WTC11 (cell line): Measurements from ENCODE around the gene RBMS1. TPM values are rescaled to one million over a fixed set of nuclear protein-coding genes. Genes with fewer than 3 reads are reported as not detected.

Source experiments
- ATAC-seq: fragments of 200-7000 bp; cut with Tn5 transposase; 2 replicates; pipeline ENCODE4 v1.10.0; 2021; ENCODE audit warnings: mild to moderate bottlenecking, moderate library complexity
- CTCF ChIA-PET: fragments of 300-600 bp; sonication (Branson Sonifier 250); formaldehyde crosslinking; loops from one replicate; lab custom pipeline; 2021; ENCODE audit warnings: antibody characterized with exemption; lab: Charles Lee
- POLR2A ChIA-PET: fragments of 350-600 bp; sonication (Branson Sonifier 250); formaldehyde crosslinking; loops from one replicate; lab custom pipeline; 2021; ENCODE audit warnings: antibody characterized with exemption; lab: Charles Lee
- DNase-seq: peaks from one replicate; pipeline ENCODE4 v3.0.0; 2021; ENCODE audit warnings: low spot score
- H3K27ac Mint-ChIP-seq: 2 replicates; pipeline ENCODE4 v1.8.0; 2021; ENCODE audit warnings: mixed read lengths
- H3K27me3 Mint-ChIP-seq: 2 replicates; pipeline ENCODE4 v1.8.0; 2021; ENCODE audit warnings: low read depth, mild to moderate bottlenecking, moderate library complexity, mixed read lengths
- H3K36me3 Mint-ChIP-seq: 2 replicates; pipeline ENCODE4 v1.8.0; 2021; ENCODE audit warnings: mixed read lengths
- H3K4me1 Mint-ChIP-seq: 2 replicates; pipeline ENCODE4 v1.8.0; 2022; ENCODE audit warnings: mixed read lengths
- H3K4me3 Mint-ChIP-seq: 2 replicates; pipeline ENCODE4 v1.8.0; 2021; ENCODE audit warnings: mild to moderate bottlenecking, moderate library complexity, mixed read lengths
- H3K9me3 Mint-ChIP-seq: 2 replicates; pipeline ENCODE4 v1.8.0; 2021; ENCODE audit warnings: mixed read lengths
- ESRRA ChIP-seq: sonication (generic); formaldehyde crosslinking; IDR thresholded peaks from 2 replicates; pipeline ENCODE4 v1.8.1; 2022; ENCODE audit warnings: mild to moderate bottlenecking, missing genetic modification reagents, borderline replicate concordance
- IRF2 ChIP-seq: sonication (generic); formaldehyde crosslinking; IDR thresholded peaks from 2 replicates; pipeline ENCODE4 v1.8.0; 2022; ENCODE audit warnings: low read depth, missing genetic modification reagents, borderline replicate concordance
- MXD4 ChIP-seq: fragments of 250-450 bp; sonication (Bioruptor Pico); IDR thresholded peaks from 2 replicates; pipeline ENCODE4 v1.8.0; 2021; ENCODE audit warnings: mild to moderate bottlenecking, moderate library complexity, borderline replicate concordance
- NR2C2 ChIP-seq: sonication (generic); formaldehyde crosslinking; IDR thresholded peaks from 2 replicates; pipeline ENCODE4 v1.8.0; 2022; ENCODE audit warnings: mild to moderate bottlenecking, missing genetic modification reagents
- OVOL2 ChIP-seq: fragments of 250-450 bp; sonication (Bioruptor Pico); IDR thresholded peaks from 2 replicates; pipeline ENCODE4 v1.9.0; 2021; ENCODE audit warnings: mild to moderate bottlenecking, borderline replicate concordance
- ZNF121 ChIP-seq: sonication (generic); formaldehyde crosslinking; IDR thresholded peaks from 2 replicates; pipeline ENCODE4 v1.8.0; 2023; ENCODE audit warnings: missing genetic modification reagents
- ZNF671 ChIP-seq: fragments of 250-450 bp; sonication (Bioruptor Pico); IDR thresholded peaks from 2 replicates; pipeline ENCODE4 v1.8.0; 2021; ENCODE audit warnings: mild to moderate bottlenecking
- total RNA-seq: library from RNA; stranded (reverse); gene quantifications from 3 replicates; pipeline ENCODE4 v1.2.3, GENCODE V29; 2021
- TF ChIP-seq, protein P1 (sequence below): sonication (generic); formaldehyde crosslinking; IDR thresholded peaks from 2 replicates; pipeline ENCODE4 v1.8.1; 2022; ENCODE audit warnings: mild to moderate bottlenecking, missing genetic modification reagents, moderate library complexity, borderline replicate concordance
- TF ChIP-seq, protein P2 (sequence below): sonication (generic); formaldehyde crosslinking; IDR thresholded peaks from 2 replicates; pipeline ENCODE4 v1.8.0; 2023; ENCODE audit warnings: missing genetic modification reagents, mild to moderate bottlenecking, borderline replicate concordance
- TF ChIP-seq, protein P3 (sequence below): sonication (generic); formaldehyde crosslinking; IDR thresholded peaks from 2 replicates; pipeline ENCODE4 v1.8.1; 2023; ENCODE audit warnings: mild to moderate bottlenecking, moderate library complexity, missing genetic modification reagents
- TF ChIP-seq, protein P4 (sequence below): sonication (generic); formaldehyde crosslinking; IDR thresholded peaks from 2 replicates; pipeline ENCODE4 v1.8.1; 2023; ENCODE audit warnings: mild to moderate bottlenecking, missing genetic modification reagents, borderline replicate concordance

The RBMS1 gene
- total RNA-seq, 1 experiment from 2014 or later, result 56.3 TPM

DNA sequence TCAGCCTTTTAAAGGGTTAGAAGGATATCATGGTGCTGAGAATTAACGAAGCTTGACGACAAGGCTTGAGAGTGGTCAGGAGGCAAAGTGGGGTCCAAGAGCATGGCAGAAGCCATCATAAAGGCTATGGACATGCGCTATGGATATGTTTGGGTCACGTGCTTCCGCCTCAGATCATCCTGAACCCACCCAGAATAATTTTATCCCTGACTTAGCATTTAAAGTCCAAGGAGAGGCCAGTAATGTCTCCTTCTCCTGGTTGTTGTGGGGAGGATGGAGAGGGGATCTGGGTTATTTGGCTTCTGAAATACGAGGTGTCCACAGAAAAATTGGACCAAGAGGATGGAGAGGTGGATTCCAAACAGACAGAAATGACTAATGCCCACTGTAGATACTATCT, 38.8 kb upstream of the RBMS1 start (continued):
- TF ChIP-seq ESRRA (CRISPR knock-in tag), result no peak
- no peak for TF ChIP-seq ZNF671 (CRISPR knock-in tag)
- TF ChIP-seq, protein P1, sequence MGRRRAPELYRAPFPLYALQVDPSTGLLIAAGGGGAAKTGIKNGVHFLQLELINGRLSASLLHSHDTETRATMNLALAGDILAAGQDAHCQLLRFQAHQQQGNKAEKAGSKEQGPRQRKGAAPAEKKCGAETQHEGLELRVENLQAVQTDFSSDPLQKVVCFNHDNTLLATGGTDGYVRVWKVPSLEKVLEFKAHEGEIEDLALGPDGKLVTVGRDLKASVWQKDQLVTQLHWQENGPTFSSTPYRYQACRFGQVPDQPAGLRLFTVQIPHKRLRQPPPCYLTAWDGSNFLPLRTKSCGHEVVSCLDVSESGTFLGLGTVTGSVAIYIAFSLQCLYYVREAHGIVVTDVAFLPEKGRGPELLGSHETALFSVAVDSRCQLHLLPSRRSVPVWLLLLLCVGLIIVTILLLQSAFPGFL (CRISPR knock-in tag), result no peak
- no peak for TF ChIP-seq OVOL2 (CRISPR knock-in tag)
- no peak for TF ChIP-seq NR2C2 (CRISPR knock-in tag)
- no peak for TF ChIP-seq ZNF121 (CRISPR knock-in tag)
- TF ChIP-seq IRF2, result no peak
- TF ChIP-seq, protein P2, sequence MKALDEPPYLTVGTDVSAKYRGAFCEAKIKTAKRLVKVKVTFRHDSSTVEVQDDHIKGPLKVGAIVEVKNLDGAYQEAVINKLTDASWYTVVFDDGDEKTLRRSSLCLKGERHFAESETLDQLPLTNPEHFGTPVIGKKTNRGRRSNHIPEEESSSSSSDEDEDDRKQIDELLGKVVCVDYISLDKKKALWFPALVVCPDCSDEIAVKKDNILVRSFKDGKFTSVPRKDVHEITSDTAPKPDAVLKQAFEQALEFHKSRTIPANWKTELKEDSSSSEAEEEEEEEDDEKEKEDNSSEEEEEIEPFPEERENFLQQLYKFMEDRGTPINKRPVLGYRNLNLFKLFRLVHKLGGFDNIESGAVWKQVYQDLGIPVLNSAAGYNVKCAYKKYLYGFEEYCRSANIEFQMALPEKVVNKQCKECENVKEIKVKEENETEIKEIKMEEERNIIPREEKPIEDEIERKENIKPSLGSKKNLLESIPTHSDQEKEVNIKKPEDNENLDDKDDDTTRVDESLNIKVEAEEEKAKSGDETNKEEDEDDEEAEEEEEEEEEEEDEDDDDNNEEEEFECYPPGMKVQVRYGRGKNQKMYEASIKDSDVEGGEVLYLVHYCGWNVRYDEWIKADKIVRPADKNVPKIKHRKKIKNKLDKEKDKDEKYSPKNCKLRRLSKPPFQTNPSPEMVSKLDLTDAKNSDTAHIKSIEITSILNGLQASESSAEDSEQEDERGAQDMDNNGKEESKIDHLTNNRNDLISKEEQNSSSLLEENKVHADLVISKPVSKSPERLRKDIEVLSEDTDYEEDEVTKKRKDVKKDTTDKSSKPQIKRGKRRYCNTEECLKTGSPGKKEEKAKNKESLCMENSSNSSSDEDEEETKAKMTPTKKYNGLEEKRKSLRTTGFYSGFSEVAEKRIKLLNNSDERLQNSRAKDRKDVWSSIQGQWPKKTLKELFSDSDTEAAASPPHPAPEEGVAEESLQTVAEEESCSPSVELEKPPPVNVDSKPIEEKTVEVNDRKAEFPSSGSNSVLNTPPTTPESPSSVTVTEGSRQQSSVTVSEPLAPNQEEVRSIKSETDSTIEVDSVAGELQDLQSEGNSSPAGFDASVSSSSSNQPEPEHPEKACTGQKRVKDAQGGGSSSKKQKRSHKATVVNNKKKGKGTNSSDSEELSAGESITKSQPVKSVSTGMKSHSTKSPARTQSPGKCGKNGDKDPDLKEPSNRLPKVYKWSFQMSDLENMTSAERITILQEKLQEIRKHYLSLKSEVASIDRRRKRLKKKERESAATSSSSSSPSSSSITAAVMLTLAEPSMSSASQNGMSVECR (CRISPR knock-in tag), result no peak

DNA sequence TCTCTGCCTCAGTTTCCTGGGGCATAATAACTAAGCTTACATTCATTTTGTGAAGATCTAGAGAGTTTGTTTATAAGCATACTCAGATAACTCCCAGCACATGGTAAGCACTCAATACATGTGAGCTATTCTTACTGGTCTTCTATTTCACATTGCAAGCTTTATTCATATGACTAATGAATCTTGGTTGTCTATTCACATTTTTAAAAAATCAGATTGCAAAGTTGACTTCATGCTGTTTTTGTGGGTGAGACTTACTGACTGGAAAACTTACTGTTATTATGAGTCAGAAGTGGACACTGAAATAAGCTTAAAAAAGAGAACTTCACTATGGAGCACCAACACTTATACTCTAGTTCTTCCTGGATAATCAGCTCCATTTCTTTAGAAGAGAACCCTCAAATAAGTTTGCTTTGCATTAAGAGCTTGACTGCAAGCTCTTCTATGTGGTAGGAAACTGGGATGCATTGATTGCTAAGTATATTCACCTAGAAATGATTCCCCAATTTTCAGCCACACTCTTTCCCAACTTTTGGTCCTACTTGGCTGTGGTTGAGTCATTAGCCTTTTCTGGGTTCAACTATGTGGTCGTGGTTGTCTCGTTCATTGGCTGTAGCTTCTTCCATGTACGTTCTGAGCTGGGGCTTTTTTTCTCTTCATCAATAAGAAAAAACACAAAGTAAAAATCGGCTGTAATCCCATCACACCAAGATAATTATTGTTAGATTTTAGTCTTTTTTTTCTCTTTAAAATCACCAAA, 29.5 kb upstream of the RBMS1 start:
- Mint-ChIP-seq H3K9me3 (no peaks in the 10 kb centered on the region), H3K27me3 (no peaks in the 10 kb centered on the region; the same call in 1 of the 2 replicates), H3K4me3 (no peak overlapping the region), H3K36me3 (no peaks in the 10 kb centered on the region), H3K4me1 (0 out of 2 replicates have a peak, but pooled peaks cover 3% of the 10 kb centered on the region), H3K27ac (no peak overlapping the region)
- DNase-seq (no peak), ATAC-seq (no peak)
- ChIA-PET CTCF (no interaction called here), POLR2A (no interaction called here)
- TF ChIP-seq, protein P3, sequence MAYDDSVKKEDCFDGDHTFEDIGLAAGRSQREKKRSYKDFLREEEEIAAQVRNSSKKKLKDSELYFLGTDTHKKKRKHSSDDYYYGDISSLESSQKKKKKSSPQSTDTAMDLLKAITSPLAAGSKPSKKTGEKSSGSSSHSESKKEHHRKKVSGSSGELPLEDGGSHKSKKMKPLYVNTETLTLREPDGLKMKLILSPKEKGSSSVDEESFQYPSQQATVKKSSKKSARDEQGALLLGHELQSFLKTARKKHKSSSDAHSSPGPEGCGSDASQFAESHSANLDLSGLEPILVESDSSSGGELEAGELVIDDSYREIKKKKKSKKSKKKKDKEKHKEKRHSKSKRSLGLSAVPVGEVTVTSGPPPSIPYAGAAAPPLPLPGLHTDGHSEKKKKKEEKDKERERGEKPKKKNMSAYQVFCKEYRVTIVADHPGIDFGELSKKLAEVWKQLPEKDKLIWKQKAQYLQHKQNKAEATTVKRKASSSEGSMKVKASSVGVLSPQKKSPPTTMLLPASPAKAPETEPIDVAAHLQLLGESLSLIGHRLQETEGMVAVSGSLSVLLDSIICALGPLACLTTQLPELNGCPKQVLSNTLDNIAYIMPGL (CRISPR knock-in tag), result no peak
- TF ChIP-seq, protein P4, sequence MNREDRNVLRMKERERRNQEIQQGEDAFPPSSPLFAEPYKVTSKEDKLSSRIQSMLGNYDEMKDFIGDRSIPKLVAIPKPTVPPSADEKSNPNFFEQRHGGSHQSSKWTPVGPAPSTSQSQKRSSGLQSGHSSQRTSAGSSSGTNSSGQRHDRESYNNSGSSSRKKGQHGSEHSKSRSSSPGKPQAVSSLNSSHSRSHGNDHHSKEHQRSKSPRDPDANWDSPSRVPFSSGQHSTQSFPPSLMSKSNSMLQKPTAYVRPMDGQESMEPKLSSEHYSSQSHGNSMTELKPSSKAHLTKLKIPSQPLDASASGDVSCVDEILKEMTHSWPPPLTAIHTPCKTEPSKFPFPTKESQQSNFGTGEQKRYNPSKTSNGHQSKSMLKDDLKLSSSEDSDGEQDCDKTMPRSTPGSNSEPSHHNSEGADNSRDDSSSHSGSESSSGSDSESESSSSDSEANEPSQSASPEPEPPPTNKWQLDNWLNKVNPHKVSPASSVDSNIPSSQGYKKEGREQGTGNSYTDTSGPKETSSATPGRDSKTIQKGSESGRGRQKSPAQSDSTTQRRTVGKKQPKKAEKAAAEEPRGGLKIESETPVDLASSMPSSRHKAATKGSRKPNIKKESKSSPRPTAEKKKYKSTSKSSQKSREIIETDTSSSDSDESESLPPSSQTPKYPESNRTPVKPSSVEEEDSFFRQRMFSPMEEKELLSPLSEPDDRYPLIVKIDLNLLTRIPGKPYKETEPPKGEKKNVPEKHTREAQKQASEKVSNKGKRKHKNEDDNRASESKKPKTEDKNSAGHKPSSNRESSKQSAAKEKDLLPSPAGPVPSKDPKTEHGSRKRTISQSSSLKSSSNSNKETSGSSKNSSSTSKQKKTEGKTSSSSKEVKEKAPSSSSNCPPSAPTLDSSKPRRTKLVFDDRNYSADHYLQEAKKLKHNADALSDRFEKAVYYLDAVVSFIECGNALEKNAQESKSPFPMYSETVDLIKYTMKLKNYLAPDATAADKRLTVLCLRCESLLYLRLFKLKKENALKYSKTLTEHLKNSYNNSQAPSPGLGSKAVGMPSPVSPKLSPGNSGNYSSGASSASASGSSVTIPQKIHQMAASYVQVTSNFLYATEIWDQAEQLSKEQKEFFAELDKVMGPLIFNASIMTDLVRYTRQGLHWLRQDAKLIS (CRISPR knock-in tag), result no peak

DNA sequence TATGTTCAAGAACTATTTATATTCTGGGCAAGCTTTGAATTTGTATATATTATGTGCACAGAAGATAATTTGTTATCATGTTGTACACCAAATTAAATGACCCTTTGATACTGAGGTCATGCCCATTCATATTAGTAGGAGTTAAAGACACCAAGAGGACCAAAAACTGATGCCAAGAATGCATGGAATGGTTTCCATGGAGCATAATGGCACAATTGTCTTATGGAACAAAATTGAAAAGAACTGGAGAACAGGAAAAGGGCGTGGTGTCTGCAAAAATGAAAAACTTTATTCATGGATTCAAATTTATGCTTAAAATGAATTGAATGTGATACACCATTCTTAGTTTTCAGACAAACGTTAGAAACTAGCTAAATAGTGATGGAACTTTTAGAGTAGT, 24.1 kb upstream of the RBMS1 start:
- ATAC-seq, result no peak
- Mint-ChIP-seq H3K4me3 (no peak overlapping the region), H3K27me3 (no peaks in the 10 kb centered on the region; the same call in 1 of the 2 replicates), H3K27ac (no peak overlapping the region), H3K4me1 (peaks cover 17% of the 10 kb centered on the region), H3K36me3 (no peaks in the 10 kb centered on the region), H3K9me3 (no peaks in the 10 kb centered on the region)
- ChIA-PET POLR2A (no interaction called here), CTCF (interaction anchor here (0.6 kb wide), 1 partner anchor 16 kb away, joined by 3 read pairs; no protein-coding TSS in a partner anchor)
- no peak for TF ChIP-seq MXD4 (CRISPR knock-in tag)
- DNase-seq, result no peak
